ENCODE results near the gene SOBP. TPM values are rescaled to one million over a fixed set of nuclear protein-coding genes. Genes with fewer than 3 reads are reported as not detected.

Gene SOBP
- total RNA-seq, 1 experiment from 2014 or later: 0.51 TPM

DNA sequence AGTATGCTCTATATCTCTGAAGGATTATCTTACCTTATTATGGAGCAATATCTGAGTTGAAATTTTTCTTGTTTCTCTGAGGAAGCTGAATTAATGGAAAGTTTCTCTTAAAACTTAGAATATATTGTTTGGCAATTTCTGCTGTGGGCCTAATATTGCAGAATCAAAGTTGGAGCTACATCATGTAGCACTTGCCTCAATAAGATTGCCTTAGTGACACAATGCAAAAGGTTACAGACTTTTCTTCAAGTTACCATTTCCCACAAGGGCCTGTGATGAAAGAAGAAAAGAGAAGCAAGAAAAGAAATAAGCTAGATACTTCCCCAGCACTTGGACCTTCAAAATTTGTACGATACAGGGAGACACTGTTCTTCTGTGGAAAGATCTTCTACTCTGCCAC is 151.2 kb downstream of the SOBP start:
- in situ Hi-C loops (cut with HindIII; ENCODE audit: low pct_unique_long_range_greater_than_20kb, low sequenced_read_pairs): no loop called here
- DNase-seq (ENCODE audit: low read depth): no peak

DNA sequence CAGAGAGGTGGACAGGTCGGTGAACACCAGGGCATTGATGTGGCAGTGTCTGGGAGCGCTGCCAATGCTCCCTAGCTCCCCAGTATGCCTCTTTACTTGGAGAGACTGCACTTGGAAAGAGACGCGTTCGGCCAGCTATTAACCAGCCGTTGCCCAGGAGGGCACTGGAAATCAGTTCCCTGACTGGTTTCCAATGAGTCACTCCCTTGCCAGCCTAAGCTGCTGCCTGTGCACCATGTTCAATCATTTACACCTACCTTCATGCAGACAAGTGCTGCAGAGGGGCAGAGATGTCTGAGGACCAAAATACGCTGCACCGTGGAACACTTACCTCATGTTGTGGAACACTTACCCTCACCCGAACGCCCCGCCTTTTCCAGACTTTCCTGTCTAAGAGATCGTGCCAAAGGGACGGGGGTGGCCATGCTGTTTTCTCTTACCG is 151.6 kb downstream of the SOBP start:
- in situ Hi-C loops (cut with HindIII; ENCODE audit: low pct_unique_long_range_greater_than_20kb, low sequenced_read_pairs): no loop called here
- DNase-seq (ENCODE audit: low read depth): peak; percentile 1

GRCh38 chr6:107642095-107642860 is 152.4 kb downstream of the SOBP start:
- no peak for DNase-seq (ENCODE audit: low read depth)
- in situ Hi-C loops (cut with HindIII; ENCODE audit: low pct_unique_long_range_greater_than_20kb, low sequenced_read_pairs): no loop called here

GRCh38 chr6:107642861-107643328 is 153.0 kb downstream of the SOBP start:
- DNase-seq (ENCODE audit: low read depth): no peak
- in situ Hi-C loops (cut with HindIII; ENCODE audit: low pct_unique_long_range_greater_than_20kb, low sequenced_read_pairs): no loop called here

DNA sequence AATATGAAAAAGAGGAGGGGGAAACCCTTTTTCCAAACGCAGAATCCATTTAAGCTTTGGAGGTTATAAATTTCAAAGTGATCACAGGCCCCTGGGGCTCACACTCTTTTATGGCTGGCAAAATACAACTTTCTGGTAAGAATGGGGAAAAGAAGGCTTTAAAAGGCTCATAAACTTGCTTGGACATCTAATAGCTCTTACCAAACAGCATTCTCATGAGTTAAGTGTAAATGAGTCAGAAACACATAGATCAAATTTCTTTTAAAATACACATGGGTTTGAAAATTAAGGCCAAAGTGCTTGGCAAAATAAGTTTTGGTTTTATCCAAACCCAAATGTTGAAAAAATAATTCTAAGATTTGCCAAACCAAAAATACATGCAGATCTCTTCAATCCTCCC is 154.6 kb downstream of the SOBP start:
- in situ Hi-C loops (cut with HindIII; ENCODE audit: low pct_unique_long_range_greater_than_20kb, low sequenced_read_pairs): no loop called here
- DNase-seq (ENCODE audit: low read depth): no peak

DNA sequence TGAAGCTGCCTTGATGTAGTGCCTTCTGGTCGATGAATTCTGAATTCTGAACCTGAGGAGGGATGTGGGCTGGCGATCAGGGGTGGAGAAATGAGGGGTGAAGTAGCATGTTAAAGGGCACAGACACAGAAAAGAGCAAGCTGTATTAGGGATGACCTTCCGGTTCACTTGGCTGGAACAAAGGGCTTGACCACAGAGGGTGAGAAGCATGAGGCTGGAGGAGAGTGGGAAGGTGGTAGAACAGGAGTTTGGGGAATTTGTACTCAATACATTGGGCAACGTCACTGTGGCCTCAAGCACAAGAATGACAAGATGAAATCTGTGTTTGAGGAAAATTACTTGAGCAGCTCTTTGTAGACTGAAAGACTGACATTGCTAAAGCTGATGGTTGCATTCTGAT is 155.8 kb downstream of the SOBP start:
- in situ Hi-C loops (cut with HindIII; ENCODE audit: low pct_unique_long_range_greater_than_20kb, low sequenced_read_pairs): no loop called here
- no peak for DNase-seq (ENCODE audit: low read depth)

DNA sequence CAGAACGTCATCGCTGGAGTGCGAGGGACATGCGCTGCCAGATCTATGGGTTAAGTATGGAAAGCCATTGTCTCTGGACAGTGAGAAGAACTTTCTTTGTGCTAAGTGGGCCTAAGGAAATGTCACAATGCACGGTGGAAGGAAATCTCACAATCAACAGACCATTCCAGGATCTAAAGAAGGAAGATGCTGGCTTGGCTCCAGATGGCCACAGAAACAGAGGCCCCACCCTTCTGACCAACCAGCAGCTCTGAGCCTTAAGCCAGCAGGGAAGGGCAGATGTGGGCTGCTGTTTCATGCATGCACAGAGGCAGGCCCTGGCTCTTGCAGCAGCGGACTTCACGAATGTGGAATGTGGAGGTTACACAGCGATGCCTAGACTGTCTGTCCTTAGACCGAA is 156.3 kb downstream of the SOBP start:
- no peak for DNase-seq (ENCODE audit: low read depth)
- in situ Hi-C loops (cut with HindIII; ENCODE audit: low pct_unique_long_range_greater_than_20kb, low sequenced_read_pairs): no loop called here

- in situ Hi-C loops (cut with HindIII; ENCODE audit: low pct_unique_long_range_greater_than_20kb, low sequenced_read_pairs): no loop called here
- DNase-seq (ENCODE audit: low read depth): no peak
Observed at GRCh38 chr6:107646776-107647438, 157.0 kb downstream of the SOBP start.

- in situ Hi-C loops (cut with HindIII; ENCODE audit: low pct_unique_long_range_greater_than_20kb, low sequenced_read_pairs): no loop called here
- DNase-seq (ENCODE audit: low read depth): no peak
Observed at GRCh38 chr6:107647439-107647948, 157.6 kb downstream of the SOBP start.

GRCh38 chr6:107648983-107649382 is 159.1 kb downstream of the SOBP start:
- no peak for DNase-seq (ENCODE audit: low read depth)
- in situ Hi-C loops (cut with HindIII; ENCODE audit: low pct_unique_long_range_greater_than_20kb, low sequenced_read_pairs): no loop called here

DNA sequence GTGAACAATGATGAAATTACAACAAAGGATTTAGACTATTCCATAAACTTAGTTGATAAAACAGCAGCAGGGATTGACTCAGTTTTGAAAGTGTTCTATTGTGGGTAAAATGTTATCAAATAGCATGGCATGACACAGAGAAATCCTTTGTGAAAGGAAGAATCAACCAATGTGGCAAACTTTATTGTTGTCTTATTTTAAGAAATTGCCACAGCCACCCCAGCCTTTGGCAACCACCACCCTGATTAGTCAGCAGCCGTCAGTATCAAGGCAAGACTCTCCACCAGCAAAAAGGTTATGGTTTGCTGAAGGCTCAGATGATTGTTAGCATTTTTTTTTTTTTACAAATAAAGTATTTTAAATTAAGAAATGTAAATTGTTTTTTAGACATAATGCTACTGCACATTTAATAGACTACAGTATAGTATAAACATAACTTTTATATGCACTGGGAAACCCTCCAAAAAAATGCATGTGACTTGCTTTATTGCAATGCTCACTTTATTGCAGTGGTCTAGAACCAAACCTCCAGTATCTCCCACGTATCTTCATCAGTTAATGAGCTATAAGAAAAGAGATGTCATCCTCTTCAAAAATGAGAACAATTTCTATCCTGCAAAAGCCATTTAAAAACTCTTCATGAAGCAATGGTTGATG is 162.7 kb downstream of the SOBP start:
- DNase-seq (ENCODE audit: low read depth): no peak
- in situ Hi-C loops (cut with HindIII; ENCODE audit: low pct_unique_long_range_greater_than_20kb, low sequenced_read_pairs): no loop called here

DNA sequence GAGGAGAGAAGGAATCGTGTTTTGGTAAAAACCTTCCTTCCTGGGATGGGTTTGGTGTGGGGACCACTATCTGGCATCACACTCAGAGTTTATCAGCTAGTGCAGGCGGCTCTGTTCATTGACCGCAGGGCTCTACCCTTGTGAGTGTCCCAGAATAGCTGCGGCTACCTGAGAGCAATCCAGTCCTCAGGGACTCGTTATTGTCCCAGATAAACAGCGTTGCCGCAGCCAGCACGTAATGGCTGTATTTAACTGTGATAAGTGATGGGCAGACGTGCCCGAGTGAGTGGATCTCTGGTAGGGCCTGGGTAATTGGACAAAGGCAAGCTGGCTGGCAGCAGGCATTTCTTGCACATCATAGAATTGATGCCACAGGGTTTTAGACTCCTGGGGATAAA is 163.3 kb downstream of the SOBP start:
- DNase-seq (ENCODE audit: low read depth): no peak
- in situ Hi-C loops (cut with HindIII; ENCODE audit: low pct_unique_long_range_greater_than_20kb, low sequenced_read_pairs): no loop called here

GRCh38 chr6:107653861-107654394 is 164.0 kb downstream of the SOBP start:
- no peak for DNase-seq (ENCODE audit: low read depth)
- in situ Hi-C loops (cut with HindIII; ENCODE audit: low pct_unique_long_range_greater_than_20kb, low sequenced_read_pairs): no loop called here

DNA sequence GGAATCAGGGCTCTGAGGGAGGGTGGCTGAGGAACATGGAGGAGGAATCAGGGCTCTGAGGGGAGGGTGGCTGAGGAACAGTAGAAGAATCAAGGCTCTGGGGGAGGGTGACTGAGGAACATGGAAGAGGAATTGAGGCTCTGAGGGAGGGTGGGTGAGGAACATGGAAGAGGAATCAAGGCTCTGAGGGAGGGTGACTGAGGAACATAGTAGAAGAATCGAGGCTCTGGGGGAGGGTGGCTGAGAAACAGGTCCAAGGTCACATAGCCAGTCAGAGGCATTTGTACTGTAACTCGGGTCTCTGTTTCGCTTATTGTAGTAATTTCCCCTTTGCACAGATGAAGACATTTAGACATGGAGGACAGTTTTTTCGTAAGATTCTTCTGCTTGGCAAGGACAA is 164.8 kb downstream of the SOBP start:
- DNase-seq (ENCODE audit: low read depth): no peak
- in situ Hi-C loops (cut with HindIII; ENCODE audit: low pct_unique_long_range_greater_than_20kb, low sequenced_read_pairs): no loop called here

- in situ Hi-C loops (cut with HindIII; ENCODE audit: low pct_unique_long_range_greater_than_20kb, low sequenced_read_pairs): no loop called here
- no peak for DNase-seq (ENCODE audit: low read depth)
Observed at GRCh38 chr6:107655245-107655644, 165.3 kb downstream of the SOBP start.

- in situ Hi-C loops (cut with HindIII; ENCODE audit: low pct_unique_long_range_greater_than_20kb, low sequenced_read_pairs): no loop called here
- DNase-seq (ENCODE audit: low read depth): no peak
Observed at GRCh38 chr6:107655864-107656263, 165.9 kb downstream of the SOBP start.

DNA sequence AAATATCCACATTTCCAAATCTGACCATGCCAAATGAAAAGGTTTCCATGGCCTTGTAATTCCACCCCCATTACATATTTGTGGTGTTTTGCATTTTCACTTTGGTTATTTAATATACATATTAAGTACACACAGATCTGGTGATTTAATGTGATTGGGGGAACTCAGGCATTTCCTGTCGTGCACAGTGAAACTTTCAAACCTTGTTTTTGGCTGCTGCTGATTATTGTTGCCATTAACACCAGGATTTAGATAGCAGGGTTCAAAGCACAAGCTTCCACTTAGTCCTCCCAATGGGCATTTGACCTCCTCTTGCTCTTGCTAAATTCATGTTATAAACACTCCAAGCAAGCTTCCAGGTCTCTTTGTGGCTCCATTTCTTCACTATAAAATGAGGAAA is 166.5 kb downstream of the SOBP start:
- in situ Hi-C loops (cut with HindIII; ENCODE audit: low pct_unique_long_range_greater_than_20kb, low sequenced_read_pairs): no loop called here
- DNase-seq (ENCODE audit: low read depth): no peak

DNA sequence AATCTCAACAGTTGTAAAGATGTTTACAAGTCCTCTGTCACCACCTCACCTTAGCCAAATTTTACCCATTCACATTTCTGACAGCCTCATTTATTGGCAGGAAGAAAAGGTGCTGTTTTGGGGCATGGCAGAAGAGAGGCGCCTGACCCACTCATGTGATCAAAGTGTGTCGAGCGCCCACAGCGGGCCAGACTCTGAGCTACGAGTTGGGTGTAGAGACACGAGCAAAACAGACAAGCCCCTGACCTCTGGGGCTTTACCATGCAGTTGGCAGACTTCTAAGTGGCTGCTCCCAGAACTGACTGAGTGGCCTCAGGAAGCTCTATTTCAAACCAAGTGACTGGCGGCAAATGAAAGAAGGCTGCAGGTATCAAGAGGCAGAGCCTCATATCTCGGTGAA is 167.0 kb downstream of the SOBP start:
- in situ Hi-C loops (cut with HindIII; ENCODE audit: low pct_unique_long_range_greater_than_20kb, low sequenced_read_pairs): no loop called here
- DNase-seq (ENCODE audit: low read depth): no peak

- in situ Hi-C loops (cut with HindIII; ENCODE audit: low pct_unique_long_range_greater_than_20kb, low sequenced_read_pairs): no loop called here
- DNase-seq (ENCODE audit: low read depth): no peak
Observed at GRCh38 chr6:107657373-107657754, 167.4 kb downstream of the SOBP start.
